Ovary (tissue), 3 donors: ENCODE measurements around the gene ATP5F1E.

Experiments used
- CTCF ChIP-seq, 3 donors: fragments of 450-650 bp in 2 of 3; fragments of 200-600 bp in 1 of 3; IDR thresholded peaks; one replicate each; pipeline versions ENCODE4 v1.5.1 to v1.8.0; 2016 to 2022; ENCODE audit warnings: antibody characterized with exemption in 3 of 3, mild to moderate bottlenecking in 1 of 3
- EP300 ChIP-seq: sonication (generic); formaldehyde crosslinking; IDR thresholded peaks from one replicate; pipeline ENCODE4 v1.6.1; 2017; ENCODE audit warnings: antibody characterized with exemption
- POLR2A ChIP-seq: fragments of 450-650 bp; IDR thresholded peaks from one replicate; pipeline ENCODE4 v1.6.1; 2017; ENCODE audit warnings: antibody characterized with exemption, mild to moderate bottlenecking, moderate library complexity
- donor health status: DM: no; HTN: no; CAD: no.

GRCh38 chr20:59004493-59004762 is 27.7 kb downstream of the ATP5F1E start:
- no peak for TF ChIP-seq CTCF (IDR thresholded peaks at IDR 0.05)
- no peak for TF ChIP-seq EP300
- TF ChIP-seq POLR2A = no peak
